Stomach (tissue), 4 donors: ENCODE measurements around the gene NVL.

Source experiments
- CTCF ChIP-seq, 7 experiments: fragments of 450-650 bp in 4 of 7; fragments of 200-600 bp in 3 of 7; sonication (generic) in 3 of 7; IDR thresholded peaks; one replicate each; pipeline ENCODE4 v1.5.1; 2016 to 2019; ENCODE audit warnings: antibody characterized with exemption in 7 of 7, control low read depth in 2 of 7, mild to moderate bottlenecking in 1 of 7
- POLR2A ChIP-seq, 4 donors: fragments of 450-650 bp; IDR thresholded peaks; one replicate each; pipeline ENCODE4 v1.6.1; 2016; ENCODE audit warnings: antibody characterized with exemption in 4 of 4, control low read depth in 2 of 4, mild to moderate bottlenecking in 1 of 4, moderate library complexity in 1 of 4
- POLR2AphosphoS5 ChIP-seq, 3 donors: sonication (generic); formaldehyde crosslinking; IDR thresholded peaks; one replicate each; pipeline ENCODE4 v1.6.1; 2016; ENCODE audit warnings: antibody characterized with exemption in 3 of 3

- no peak for TF ChIP-seq CTCF (IDR thresholded peaks at IDR 0.05)
- TF ChIP-seq POLR2AphosphoS5 (IDR thresholded peaks at IDR 0.05): no peak
- TF ChIP-seq POLR2A (IDR thresholded peaks at IDR 0.05): no peak
Measured at GRCh38 chr1:224211206-224211962, 118.6 kb downstream of the NVL start.
